ENCODE measurements around the gene FOXP1. TPM values are rescaled to one million over a fixed set of nuclear protein-coding genes. Genes with fewer than 3 reads are reported as not detected.

FOXP1 gene
- total and polyA plus RNA-seq, 2 of the 13 experiments (the other 11 are each of a cell fraction or from before 2014, with no cell fraction given), result 40.4 to 59.0 TPM

- H3K4me2 ChIP-seq (ENCODE audit: low read depth, low read length), result no peak overlapping the region
- peaks cover 27% of the 10 kb centered on the region for H3K4me1 ChIP-seq (ENCODE audit: insufficient read depth, low read length)
- TF ChIP-seq PRMT3 (CRISPR knock-in tag; IDR thresholded peaks at IDR 0.05; ENCODE audit: borderline replicate concordance, low read depth) (no peak), CHD2 (IDR thresholded peaks at IDR 0.05; ENCODE audit: low read depth, low read length) (no peak), HOMEZ (CRISPR knock-in tag; IDR thresholded peaks at IDR 0.05; ENCODE audit: low read depth) (no peak)
- H3K9me3 ChIP-seq (ENCODE audit: low read length), result no peaks in the 10 kb centered on the region
- no TSS peak for BruUV-seq (replicated peaks)
- no peak overlapping the region for H3K9ac ChIP-seq (ENCODE audit: insufficient read depth, low read depth, low read length)
- no peak for FAIRE-seq
- ChIA-PET POLR2A (no interaction called here), CTCF (ENCODE audit: low intra/inter-chr PET ratio, low total read pairs) (no interaction called here)
- peaks cover 5 to 21% of the 10 kb centered on the region in 2 experiments; a peak in 4 of 5 replicates for H3K36me3 ChIP-seq (replicated peaks in 1 of 2; ENCODE audit: control insufficient read depth in 1 of 2, insufficient read depth in 2 of 2, low read length in 2 of 2)
- ATAC-seq, result no peak
- H3K27ac ChIP-seq (ENCODE audit: extremely low read length, insufficient read depth, low read length), result no peak overlapping the region
- no peak overlapping the region for H2AFZ ChIP-seq (ENCODE audit: low read length)
- peaks cover 24% of the 10 kb centered on the region for H3K79me2 ChIP-seq (ENCODE audit: insufficient read depth, low read length)
- in situ Hi-C loops (cut with HindIII; ENCODE audit: extremely low pct_ligation_motif_present, low pct_unique_long_range_greater_than_20kb), result no loop called here
- no peak for DNase-seq (ENCODE audit: low spot score)
- H3K4me3 ChIP-seq (replicated peaks in 1 of 3; ENCODE audit: insufficient read depth in 1 of 3, low read depth in 2 of 3, low read length in 3 of 3), result no peak overlapping the region
- intact Hi-C loops (cut with micrococcal nuclease; ENCODE audit: unreplicated experiment), result no loop called here
- H4K20me1 ChIP-seq (ENCODE audit: insufficient read depth, low read length), result no peaks in the 10 kb centered on the region
- no peaks in the 10 kb centered on the region for H3K27me3 ChIP-seq (ENCODE audit: control insufficient read depth in 1 of 2, insufficient read depth in 2 of 2, low read length in 2 of 2)
- WGBS (ENCODE audit: low lambda C conversion rate), result 96% methylated on average over 5 of the region's 5 CpGs
These were observed 284.4 kb downstream of the FOXP1 start for GRCh38 chr3:71299160-71299559.

GRCh38 chr3:71294919-71295318 lies 288.6 kb downstream of the FOXP1 start:
- H3K9ac ChIP-seq (ENCODE audit: insufficient read depth, low read depth, low read length), result no peak overlapping the region
- FAIRE-seq (no peak), DNase-seq (ENCODE audit: low spot score) (no peak), ATAC-seq (no peak)
- POLR2A ChIA-PET, result no interaction called here
- no peaks in the 10 kb centered on the region for H3K4me1 ChIP-seq (ENCODE audit: insufficient read depth, low read length)
- WGBS (ENCODE audit: low lambda C conversion rate), result 94% methylated on average over 7 of the region's 7 CpGs
- no peak overlapping the region for H2AFZ ChIP-seq (ENCODE audit: low read length)
- no peaks in the 10 kb centered on the region for H3K79me2 ChIP-seq (ENCODE audit: insufficient read depth, low read length)
- no peaks in the 10 kb centered on the region for H3K27me3 ChIP-seq (ENCODE audit: control insufficient read depth in 1 of 2, insufficient read depth in 2 of 2, low read length in 2 of 2)
- no peaks in the 10 kb centered on the region for H4K20me1 ChIP-seq (ENCODE audit: insufficient read depth, low read length)
- H3K27ac ChIP-seq (ENCODE audit: extremely low read length, insufficient read depth, low read length), result no peak overlapping the region
- TF ChIP-seq RBAK (CRISPR knock-in tag; IDR thresholded peaks at IDR 0.05) (peak; percentile 89), ZNF12 (CRISPR knock-in tag; IDR thresholded peaks at IDR 0.05) (peak; percentile 70; the same call in 1 of the 2 replicates), FOXA1 (IDR thresholded peaks at IDR 0.05) (no peak), FOXA1 (CRISPR knock-in tag; IDR thresholded peaks at IDR 0.05) (no peak)
- intact Hi-C loops (cut with micrococcal nuclease; ENCODE audit: unreplicated experiment), result no loop called here
- in situ Hi-C loops (cut with HindIII; ENCODE audit: extremely low pct_ligation_motif_present, low pct_unique_long_range_greater_than_20kb), result no loop called here
- no peak overlapping the region for H3K4me3 ChIP-seq (replicated peaks in 1 of 3; ENCODE audit: insufficient read depth in 1 of 3, low read depth in 2 of 3, low read length in 3 of 3)
- H3K9me3 ChIP-seq (ENCODE audit: low read length), result no peaks in the 10 kb centered on the region
- BruUV-seq (replicated peaks), result no TSS peak
- H3K36me3 ChIP-seq (replicated peaks in 1 of 2; ENCODE audit: control insufficient read depth in 1 of 2, insufficient read depth in 2 of 2, low read length in 2 of 2), result peaks cover 5 to 21% of the 10 kb centered on the region in 2 experiments; a peak in 3 of 5 replicates
- H3K4me2 ChIP-seq (ENCODE audit: low read depth, low read length), result no peak overlapping the region
- CTCF ChIA-PET (ENCODE audit: low intra/inter-chr PET ratio, low total read pairs), result no interaction called here
